GM21576 (cell line): ENCODE results near the gene WNT2B.

Experiments
- ATAC-seq: cut with Tn5 transposase; IDR thresholded peaks from one replicate; pipeline ENCODE4 v1.9.1; 2021; ENCODE audit warnings: mild to moderate bottlenecking, moderate library complexity; ENCODE audit not compliant: unreplicated experiment

The WNT2B gene

DNA sequence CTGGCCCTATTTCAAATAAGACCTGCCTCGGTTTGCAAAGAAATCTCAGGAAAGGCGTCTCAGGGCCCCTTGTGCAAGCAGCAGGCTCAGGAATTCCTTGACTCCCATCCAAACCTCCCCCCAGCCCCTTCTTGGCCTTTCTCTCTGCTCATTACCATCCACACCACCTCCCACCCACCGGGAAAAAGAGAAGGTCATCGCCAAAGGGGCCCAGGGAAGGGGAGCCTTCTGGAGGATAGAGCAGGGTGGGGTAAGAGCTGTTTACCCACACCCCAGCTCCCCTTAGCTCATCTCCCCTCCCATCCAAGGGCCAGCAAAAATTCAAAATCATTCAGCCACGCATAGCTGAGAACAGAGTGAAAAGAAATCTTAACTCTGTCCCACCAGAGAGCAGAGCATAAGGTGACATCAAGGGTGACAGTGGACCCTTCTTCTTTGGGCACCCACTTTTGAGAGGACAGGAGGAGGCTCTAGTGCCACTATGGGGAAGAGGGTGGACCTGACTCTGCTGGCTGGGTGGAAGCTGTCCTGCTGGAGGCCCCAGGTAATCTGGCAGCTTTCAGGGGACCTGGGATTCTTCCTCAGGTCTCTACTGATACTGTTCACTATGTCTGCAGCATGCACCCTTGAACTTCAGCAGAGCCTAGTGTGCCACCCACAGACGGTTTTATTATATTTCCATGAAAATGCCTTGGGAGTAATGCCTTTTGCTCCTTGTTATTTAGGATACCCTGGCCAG is 3.9 kb upstream of the WNT2B start:
- no peak for ATAC-seq

DNA sequence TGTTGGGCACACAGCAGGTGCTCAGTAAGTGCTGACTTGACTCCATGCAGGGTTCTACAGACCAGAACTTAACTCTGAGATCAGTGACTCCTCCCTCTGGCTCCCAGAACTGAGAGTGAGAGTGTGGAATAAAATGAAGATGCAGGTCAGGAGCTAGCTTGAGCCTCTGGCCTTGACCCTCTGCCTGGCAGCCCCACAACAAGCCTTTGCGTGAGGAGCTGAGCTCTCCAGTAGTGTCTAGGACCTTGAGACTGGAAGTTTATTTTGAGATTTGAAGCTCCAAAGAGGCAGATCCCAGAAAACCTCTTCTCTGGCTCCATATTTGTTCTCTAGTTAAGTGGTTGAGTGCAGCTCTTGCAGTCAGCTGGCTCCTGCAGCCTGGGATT is 3.4 kb upstream of the WNT2B start:
- ATAC-seq = no peak

GRCh38 chr1:112505878-112506277 is 2.9 kb upstream of the WNT2B start:
- ATAC-seq = no peak

DNA sequence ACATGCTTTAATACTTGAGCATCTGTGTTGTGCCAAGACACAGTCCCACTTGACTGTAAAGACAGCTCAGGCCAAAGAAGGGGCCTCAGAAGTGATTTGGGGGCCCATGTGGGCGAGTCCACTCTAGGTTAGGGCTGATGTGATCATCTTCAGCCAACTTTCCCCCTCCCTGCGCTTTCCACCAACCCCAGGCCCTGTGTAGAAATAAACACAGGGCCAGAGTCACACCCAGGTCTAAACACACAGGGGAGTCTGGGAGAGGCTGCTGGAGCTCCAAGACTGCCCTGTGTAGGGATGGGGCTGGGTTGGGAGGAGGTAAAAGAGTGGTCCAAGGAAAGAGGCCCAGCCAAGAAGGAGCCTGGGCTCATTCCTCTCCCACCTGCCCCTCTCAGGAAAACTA is 2.5 kb upstream of the WNT2B start:
- ATAC-seq = no peak

DNA sequence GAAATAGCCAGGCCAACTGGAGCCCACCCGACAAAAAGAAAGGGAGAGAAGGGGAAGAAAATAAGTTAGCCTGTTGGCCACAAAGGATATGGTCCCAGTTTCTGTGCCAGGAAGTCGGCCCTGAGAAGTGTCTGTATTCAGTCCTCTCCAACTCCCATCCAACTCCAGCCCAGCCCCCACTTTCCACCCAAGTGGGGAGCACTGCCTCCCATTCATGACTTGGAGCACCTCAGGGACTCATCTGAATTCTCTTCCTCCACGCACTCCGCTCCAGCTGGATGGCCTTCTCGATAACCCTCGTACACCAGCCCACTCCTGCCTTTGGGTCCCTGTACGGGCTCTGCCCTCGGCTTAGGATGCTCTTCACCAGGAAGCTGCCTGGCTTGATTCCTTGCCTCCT is 2.0 kb upstream of the WNT2B start:
- ATAC-seq = no peak

DNA sequence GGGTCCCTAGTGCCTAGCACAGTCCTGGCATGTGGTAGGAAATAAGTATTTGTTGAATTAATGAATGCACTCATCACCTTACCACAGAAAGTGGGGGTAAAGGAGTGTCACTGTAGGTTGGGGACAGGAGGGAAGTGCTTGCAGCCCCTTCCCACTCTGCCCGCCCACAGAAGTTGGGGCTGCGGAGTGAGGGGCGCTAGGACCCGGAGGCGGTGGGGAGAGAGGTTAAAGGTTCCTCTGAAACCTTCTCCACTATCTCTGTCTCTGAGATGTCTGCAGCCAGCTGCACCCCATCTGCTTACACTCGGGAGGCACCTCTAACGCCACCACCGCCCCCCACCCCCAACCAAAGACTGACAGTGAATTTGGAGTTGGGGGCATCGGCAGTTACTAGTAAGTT is 1.4 kb upstream of the WNT2B start:
- ATAC-seq = no peak

- ATAC-seq = no peak
Observed at GRCh38 chr1:112507921-112508277, 866 bp upstream of the WNT2B start.

DNA sequence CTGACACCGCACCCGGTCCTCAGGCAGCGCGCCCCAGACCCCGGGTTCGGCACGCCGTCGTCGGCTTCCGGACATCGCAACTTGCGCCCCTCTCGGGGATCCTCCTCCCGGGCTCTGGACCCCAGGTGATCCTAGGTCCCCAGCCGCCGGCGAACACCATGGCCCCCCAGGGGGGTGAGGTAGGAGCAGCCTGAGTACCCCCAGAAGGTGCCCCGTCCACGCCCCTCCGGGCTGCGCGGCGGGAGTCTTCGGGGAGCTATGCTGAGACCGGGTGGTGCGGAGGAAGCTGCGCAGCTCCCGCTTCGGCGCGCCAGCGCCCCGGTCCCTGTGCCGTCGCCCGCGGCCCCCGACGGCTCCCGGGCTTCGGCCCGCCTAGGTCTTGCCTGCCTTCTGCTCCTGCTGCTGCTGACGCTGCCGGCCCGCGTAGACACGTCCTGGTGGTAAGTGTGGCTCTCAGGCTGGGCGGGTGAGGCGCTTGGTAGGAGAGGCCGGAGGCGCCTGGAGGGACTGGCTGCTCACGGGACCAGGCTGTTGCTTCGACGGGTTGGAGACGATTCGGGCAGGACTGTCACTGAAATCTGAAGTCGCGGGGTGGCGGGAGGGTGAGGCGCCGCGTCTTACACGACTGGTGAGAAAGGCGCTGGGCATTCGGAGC is 367 bp downstream of the WNT2B start:
- ATAC-seq = no peak

DNA sequence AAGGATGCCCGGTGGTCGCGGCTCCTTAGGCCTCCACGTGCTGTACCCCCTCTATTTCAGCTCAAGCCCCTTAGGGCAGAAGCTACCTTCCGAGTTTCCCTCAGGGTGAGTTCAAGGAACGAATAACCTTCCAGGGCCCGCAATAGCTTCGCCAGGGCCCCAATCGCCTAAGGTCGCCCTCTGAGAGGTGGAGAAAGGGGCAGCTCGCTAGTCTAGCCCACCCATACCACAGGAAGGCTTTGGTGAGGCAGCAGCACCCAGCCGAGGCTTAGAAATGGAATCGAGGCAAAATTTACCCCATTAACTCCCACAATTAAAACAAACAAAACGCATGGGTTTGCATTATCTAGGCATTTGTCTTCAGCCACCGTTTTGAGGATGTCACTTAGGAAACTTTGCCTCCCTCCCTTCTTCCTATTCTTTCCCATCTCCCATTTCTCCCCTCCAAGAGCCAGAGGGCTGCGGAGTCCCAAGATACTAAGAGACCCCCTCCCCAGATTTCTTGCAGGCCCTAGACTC is 954 bp downstream of the WNT2B start:
- ATAC-seq = no peak

DNA sequence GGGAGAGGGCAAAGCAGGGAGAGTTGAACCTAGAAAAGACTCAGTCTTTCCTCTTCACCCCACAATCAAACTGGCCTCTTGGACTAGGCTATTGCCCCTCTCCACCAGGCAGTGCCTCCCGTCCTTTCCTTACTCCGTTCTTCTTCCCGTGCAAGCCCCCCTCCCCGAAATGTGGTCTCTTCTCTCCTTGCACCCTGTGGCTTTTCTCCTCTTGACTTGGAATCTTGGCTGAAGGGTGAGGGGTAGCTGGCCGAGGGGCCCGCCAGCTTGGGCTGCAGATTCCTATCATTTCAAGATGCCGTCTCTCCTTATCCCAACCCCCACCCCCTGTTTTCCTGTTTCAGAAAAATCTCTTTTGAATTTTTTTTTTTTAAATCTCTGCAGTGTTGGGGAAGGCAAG is 1.6 kb downstream of the WNT2B start:
- no peak for ATAC-seq

DNA sequence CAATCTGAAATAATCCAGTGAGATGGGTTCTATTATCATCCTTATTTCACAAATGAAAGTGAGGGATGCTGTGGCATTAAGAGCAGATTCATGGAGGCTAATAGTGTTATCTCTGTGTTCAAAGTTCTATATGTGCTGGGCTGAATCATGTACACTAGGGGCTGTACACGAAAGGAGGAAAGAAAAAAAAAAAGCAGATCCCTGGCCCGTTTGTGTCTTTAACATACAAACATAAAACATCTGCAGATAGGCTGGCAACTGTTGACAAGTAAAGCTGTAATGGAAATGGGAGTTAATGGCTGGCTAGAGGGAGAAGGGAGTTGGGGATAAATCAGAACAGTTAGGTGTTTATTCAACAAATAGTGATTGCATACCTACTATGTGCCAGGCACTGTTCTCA is 3.1 kb downstream of the WNT2B start:
- ATAC-seq = no peak

DNA sequence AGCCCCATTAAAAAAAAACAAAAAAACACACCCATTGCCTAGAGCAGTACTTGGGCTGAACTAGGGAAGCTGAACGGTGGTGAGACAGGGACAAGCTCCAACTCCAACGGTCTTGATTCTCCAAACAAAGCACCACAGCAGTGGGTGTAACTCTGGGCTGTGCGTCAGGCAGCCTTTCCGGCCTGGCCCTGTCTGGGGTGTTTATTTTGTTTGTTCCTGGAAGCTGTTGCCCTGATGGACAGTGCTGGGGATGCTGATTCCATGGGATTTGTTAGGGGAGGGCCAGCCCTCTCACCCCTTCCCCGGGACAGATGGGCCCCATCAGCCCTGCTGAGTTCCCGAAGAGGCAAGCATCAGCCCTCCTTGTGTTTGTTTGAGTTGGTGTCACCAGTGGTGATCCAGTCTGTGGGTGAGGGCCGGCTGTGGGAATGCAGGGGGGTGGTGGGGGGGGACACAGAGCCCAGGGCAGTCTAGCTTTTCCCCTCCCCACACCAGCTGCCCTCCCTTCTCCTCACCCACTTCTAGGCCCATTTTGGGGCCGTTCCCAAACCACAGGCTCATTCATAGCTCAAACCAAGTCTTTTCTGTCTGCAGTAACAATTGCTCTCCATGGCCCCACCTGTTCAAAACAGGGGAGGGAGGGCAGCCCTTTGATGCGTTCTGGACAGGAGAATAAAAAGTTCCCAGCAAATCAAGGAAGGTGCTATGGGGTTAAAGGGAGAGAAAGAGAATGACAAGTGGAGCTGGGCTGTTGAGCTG is 4.5 kb downstream of the WNT2B start:
- ATAC-seq = no peak

- ATAC-seq = no peak
Observed at GRCh38 chr1:112514901-112515300, 6.1 kb downstream of the WNT2B start.

DNA sequence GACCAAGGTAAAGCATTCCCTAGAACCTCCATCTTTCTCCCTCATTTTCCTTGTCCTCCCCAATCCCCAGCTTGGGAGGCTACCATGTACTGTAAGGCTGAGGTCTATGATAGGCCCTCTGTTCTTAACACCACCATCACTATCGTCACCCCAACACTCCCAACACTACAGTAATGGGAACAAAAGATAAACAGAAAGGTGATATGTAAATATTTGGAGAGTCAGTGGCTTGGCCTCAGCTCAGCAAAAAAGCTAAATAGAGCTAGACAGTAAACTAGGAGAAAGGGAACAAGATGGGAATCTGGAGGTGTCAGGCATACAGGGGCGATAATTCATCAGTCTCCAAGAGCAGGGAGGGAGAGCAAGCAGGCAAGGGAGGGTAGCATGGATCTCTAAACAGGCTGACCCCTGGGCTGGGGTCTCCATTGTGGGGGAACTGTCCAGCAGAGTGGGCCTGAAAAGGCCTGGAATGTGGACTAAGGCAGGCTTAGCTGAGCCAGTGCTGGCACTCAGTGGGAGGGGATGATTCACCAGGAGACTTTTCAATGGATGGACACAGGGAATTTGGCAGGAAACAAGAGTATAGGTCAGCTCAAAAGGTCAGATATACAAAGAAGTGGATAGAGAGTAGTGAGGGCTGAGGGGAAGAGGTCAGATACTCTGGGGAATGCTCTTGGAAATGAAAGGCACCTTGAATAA is 6.7 kb downstream of the WNT2B start:
- no peak for ATAC-seq

GRCh38 chr1:112516141-112516540 is 7.4 kb downstream of the WNT2B start:
- ATAC-seq = no peak

GRCh38 chr1:112517231-112517630 is 8.5 kb downstream of the WNT2B start:
- ATAC-seq = no peak

DNA sequence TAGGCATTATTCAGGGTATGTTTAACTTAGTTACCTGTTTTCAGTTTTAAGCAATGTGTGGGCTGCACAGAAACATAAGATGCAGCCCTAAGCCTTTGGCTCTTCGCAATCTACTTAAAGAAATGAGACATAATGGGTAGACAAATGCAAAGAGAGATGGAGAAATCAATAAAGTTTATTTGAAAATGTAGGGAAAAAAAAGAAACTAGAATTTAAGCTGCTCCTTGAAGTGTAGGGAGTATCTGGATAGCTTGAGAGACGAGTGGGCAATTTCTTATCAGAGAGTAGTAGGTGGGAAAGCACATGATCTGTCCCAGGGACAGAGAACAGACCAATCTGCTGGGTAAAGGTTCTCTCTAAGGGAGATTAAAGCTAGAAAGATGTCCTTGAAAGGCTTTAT is 8.9 kb downstream of the WNT2B start:
- no peak for ATAC-seq

- no peak for ATAC-seq
Observed at GRCh38 chr1:112518186-112518585, 9.4 kb downstream of the WNT2B start.

- ATAC-seq = no peak
Observed at GRCh38 chr1:112520166-112520565, 11.4 kb downstream of the WNT2B start.

DNA sequence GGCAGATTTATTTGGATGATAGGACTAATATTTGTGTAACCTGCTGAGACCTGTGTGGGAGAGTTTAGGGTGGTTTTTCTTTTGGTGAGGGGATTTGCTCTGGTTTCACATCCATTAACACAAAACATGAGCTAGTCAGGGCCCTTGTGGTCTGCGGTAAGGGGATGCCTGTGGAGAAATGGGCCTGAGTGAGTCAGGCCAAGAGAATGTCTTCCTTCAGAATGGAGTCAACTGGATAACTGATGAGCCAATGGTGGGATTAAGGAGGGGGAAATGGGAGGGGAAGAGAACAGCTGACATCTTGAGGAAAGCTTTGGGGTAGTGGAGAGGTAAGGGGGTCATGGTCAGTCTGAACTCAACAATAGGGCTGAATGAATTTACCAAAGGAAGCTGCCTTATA is 13.9 kb downstream of the WNT2B start:
- ATAC-seq = no peak

DNA sequence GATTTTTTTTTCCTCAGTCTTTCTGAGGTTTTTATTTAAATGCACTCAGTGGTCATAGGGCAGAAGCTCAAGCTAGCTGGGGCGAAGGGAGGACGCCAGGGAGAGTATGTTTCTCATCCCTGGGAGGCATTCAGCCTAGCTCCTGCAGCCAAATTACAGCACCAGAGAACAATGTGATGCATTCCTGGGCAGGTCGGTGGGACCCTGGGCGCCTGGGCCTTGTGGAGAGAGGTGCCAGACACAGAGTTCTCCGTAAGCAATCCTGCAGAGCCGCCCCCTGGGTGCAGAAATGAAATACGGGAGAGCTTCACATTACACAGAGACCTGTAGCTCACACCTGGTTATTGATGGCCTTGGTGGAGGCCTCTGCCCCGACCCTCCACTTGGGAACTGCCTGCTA is 15.5 kb downstream of the WNT2B start:
- ATAC-seq = no peak
